Stimulated activated CD4-positive, alpha-beta T cell treated with anti-CD3 and anti-CD28 coated beads, Interleukin-4, amount 100 ng/mL, for 24 hours (primary cell): Measurements from ENCODE around the gene BIN1.

Source experiments
- DNase-seq: peaks from one replicate; pipeline ENCODE4 v3.0.0-alpha.2; 2020

BIN1 gene

GRCh38 chr2:127012868-127013267 lies 94.1 kb downstream of the BIN1 start:
- DNase-seq = no peak

- DNase-seq = no peak
Observed at GRCh38 chr2:127012215-127012614, 94.7 kb downstream of the BIN1 start.

GRCh38 chr2:127011796-127012195 lies 95.2 kb downstream of the BIN1 start:
- DNase-seq = no peak

GRCh38 chr2:127011231-127011661 lies 95.7 kb downstream of the BIN1 start:
- DNase-seq = no peak

DNA sequence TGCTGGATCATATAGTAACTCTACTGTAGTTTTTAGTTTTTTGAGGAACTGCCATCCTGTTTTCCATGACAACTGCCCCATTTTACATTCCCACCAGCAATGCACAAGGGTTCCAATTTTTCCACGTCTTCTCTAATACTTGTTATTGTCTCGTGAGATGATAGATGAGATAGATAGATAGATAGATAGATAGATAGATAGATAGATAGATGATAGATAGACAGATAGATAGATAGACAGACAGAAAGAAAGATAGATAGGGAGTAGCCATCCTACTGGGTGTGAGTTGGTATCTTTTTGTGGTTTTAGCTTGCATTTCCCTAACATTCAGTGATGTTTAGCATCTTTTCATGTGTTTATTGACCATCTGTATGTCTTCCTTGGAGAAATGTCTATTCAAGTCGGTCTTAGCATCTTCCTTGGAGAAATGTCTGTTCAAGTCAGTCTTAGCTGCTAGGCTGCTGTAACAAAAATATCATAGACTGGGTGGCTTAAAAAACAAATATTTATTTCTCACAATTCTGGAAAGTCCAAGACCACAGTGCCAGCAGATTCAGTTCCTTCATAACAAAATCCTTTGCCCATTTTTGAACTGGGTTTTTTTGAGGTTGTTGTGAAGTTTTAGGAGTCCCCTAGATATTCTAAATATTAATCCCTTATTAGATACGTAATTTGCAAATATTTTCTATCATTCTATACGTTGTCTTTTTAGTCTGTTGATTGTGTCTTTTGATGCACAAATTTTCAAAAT lies 98.5 kb downstream of the BIN1 start:
- DNase-seq = no peak

DNA sequence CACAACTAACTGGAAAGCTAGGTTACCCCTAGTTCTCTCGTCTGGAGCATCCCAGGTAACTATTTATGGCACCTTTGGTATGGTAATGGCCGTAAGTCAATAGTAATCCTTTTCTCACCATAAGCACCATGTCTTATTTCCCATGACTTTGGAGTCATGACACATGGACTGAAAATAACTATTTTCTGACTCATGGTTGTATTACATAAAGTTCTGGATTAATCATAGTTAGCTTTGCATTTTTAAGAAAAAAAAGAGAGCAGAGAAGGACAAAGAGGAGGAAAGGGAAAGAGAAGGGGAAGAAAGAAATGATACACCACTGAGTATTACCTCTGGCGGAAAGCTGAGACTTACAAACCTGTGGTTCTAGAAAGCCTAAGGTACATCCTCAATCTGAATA lies 99.3 kb downstream of the BIN1 start:
- no peak for DNase-seq

DNA sequence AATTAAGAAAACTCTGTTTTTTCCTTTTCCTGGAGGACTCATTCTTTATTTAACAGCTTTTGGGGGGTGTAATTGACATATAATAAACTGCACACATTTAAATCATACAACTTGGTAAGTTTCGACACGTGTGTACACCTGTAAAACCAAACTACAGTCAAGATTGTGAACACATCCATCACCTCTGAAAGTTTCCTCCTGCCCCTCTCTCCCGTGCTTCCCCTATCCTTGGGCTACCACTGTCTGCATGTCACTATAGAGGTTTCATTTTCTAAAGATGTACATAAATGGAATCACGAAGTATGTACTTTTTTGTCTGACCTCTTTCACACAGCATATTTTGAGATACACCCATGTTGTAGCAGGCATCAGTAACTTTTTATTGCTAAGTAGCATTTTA lies 100.0 kb downstream of the BIN1 start:
- DNase-seq = no peak

DNA sequence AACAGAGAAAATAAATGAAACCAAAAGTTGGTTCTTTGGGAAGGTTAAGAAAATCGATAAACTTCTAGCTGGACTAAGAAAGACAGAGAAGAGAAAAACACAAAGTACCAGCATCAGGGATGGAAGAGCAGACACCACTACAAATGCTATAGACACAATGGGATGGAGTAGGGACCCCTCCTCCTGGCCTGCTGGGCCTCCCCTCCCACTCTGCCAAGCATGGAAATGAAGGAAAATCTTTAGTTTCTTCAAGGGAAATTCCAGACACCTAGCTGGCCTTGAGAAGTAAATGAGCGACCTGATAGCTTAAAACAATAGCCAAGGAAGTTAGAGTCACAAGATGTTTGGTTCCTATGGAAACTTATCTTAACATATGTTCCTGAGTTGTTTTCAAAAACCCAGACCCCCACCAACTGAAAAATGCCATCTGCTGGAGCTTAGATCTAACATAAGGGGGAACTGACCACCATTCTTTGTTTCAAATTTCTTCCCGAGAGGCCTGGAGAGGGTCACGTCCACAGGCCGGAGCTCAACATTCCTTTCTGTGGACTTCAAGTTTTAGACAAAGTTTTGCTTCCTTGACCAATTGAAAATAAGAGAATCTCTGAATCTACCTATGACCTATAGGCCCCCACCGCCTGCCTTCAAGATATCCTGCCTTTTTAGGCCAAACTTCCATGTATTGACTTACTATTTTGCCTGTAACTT lies 101.9 kb downstream of the BIN1 start:
- DNase-seq = no peak

DNA sequence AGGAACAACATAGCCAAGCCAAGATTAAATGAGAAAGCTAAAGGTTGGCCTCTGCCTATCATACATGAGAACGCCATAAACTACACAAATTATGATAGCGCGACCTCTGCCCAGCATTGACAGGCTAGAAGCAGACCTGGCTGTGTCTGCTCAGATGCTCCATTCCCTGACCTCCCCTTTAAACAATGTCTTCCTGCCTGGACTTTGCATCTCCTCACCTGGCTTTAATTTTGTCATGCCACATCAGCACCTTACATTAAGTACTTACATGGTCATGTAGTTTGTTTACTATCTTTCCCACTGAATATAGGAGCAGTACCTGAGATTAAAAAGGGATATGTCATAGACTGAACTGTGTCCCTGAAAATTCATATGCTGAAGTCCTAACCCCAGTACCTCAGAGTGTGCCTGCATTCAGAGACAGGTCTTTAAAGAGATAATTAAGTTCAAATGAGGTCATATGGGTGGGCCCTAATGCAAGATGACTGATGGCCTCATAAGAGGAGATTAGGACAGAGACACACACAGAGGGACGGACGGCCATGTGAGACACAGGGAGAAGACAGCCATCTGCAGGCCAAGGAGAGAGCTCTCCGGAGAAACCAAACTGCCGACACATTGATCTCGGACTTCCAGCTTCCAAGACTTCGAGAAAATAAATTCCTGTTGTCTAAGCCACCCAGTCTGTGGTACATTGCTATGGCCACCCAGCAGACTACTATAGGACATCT lies 103.7 kb downstream of the BIN1 start:
- DNase-seq = no peak

DNA sequence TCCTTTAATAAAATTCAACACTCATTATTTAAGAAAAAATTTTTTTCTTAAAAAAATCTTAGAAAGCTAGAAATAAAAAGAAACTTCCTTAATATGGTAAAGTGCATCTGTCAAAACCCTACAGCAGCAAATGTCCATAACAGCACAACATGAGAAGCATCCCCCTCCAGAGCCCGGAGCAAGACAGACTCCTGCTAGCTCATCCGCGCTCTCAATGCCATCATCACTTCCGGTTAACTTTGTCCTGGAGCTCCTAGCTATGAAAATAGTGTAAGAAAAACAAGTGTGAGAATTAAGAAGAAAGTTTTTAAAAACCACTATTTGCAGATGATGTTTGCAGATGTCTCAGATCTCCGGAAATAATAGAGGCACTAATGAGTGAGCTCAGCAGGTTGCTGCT lies 105.2 kb downstream of the BIN1 start:
- no peak for DNase-seq

DNA sequence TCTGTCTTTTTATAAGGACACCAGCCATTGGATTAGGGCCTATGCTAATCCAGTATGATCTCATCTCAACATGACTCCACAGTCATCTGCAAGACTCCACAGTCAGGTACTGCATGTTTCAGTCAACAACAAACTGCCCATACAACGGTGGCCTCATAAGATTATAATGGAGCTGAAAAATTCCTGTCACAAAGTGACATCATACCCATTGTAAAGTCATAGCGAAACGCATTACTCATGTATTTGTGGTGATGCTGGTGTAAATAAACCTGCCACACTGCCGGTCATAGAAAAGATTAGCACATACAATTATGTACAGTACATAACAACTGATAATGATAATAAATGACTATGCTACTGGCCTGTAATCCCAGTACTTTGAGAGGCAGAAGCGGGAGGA lies 106.0 kb downstream of the BIN1 start:
- DNase-seq = no peak

- no peak for DNase-seq
Observed at GRCh38 chr2:127000194-127000593, 106.8 kb downstream of the BIN1 start.

GRCh38 chr2:126999106-126999756 lies 107.7 kb downstream of the BIN1 start:
- no peak for DNase-seq

DNA sequence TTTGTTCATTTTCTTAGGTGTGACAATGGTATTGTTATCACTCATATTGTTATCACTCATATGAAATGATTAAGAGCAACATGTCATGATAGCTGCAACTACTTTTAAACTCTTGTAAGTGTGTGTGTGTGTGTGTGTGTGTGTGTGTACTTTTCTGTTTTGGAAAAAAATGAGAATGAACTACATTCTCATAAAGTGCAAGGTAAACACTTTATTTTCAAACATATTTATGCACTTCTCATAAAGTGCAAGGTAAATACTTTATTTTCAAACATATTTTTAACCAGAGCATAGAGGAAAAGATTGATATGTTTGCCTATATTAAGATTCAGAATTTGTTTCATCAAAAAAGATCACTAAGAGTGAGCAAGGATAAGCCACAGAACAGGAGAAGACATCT lies 108.5 kb downstream of the BIN1 start:
- no peak for DNase-seq
